ENCODE measurements around the gene FRMD4A.
"Not testable (repeated sequence)": the region's sequence is repeated elsewhere in the genome, so short reads cannot be mapped to it uniquely, and the experiment has no call there.

The FRMD4A gene

DNA sequence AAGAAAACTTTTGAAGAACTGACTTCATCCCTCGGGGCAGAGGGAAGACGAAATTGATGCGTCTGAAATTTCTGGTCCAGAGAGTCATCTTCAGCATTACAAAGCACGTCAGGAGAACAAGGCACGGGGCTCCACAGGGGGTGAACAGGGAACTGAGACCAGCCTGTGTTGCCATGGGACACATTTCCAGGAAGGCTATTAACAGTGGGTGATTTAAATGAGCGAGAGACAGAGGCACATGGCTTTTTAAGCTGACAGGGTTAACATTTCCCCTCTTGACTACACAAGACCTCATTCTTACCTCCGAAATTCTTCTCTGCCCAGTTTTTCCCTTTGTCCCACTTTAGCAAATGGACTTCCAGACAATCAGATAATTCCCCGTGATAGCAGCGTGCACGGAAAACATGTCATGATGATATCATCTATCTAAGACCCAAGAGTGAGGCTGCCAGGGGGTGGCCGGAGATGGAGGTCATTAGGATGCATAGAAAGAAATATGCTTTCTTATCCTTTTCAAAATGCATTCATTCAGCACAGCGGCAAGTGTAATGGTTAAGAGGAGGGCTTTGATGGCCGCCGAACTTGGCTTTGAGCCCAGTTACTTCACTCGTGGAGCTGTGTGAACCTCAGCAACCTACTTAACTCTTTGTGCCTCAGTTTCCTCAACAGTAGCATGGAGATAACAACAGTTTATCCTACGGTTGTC is 496.0 kb downstream of the FRMD4A start:
- DNase-seq, result no peak

DNA sequence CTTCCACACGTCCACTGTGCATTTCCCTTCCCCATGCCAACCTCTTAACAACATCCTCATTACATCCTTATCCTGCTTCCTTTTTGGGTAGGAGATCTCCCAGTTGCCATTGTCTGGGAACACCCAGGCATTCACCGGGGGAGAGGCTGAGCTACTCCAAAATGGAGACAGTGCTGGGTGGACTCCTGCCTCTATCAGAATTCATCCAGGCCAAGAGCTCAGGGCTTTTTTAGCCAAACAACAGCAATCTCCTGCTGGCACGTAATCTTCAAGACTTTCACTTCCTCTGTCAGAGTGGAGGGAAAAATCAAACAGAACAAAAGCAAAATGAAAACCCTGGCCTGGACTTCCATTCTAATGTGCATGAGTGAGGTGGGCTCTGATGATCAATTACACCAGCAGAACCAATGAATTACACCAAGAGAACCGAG is 499.0 kb downstream of the FRMD4A start:
- DNase-seq, result no peak

DNA sequence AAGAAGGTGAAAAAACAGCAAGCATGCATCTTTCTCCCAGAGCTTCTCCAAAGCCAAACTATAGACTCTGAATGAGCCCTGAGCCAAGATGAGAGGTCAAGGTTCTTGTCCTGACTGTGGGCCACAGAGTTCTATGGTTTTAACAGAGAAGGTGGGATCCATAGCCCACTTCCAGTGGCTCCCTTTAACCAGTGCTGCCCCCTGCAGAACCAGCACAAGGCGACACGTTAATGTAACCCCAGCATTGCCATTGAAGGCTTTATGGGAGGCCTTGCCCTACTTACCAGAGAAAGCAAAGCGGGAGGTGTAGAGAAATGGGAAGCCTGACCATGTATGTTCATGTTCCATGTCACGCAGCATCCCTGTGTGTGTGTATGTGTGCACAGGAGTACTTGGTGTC is 500.3 kb downstream of the FRMD4A start:
- no peak for DNase-seq

DNA sequence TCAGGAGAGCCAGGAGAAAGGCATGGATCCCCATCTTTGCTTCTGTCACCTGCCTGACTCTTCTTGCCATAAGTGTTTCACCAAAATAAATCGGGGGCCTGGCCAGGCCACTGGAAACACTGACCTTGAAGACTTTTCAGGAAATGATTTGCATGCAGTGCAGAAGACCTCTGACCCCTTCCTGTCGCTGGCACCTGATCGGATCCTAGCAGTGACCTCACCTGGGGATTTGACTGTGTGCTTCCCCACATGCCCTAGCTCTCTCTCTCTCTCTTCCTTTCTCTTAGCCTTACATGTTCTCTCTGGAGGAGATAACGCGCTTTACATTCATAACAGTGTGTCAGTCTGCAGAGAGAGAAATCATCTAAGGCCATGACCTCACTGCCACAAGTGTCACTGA is 500.9 kb downstream of the FRMD4A start:
- DNase-seq, result no peak

DNA sequence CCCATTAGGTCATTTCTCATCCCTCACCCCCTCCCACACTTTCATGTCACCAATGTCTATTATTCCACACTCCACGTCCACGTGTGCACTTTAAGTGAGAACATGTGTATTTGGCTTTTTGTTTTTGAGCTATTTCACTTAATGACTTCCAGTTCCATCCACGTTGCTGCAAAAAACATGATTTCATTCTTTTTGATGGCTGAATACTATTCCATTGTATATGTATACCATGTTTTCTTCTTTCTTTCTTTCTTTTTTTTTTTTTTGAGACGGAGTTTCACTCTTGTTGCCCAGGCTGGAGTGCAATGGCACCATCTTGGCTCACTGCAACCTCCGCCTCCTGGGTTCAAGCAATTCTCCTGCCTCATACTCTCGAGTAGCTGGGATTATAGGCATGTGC is 502.4 kb downstream of the FRMD4A start:
- DNase-seq, result not testable (repeated sequence)

DNA sequence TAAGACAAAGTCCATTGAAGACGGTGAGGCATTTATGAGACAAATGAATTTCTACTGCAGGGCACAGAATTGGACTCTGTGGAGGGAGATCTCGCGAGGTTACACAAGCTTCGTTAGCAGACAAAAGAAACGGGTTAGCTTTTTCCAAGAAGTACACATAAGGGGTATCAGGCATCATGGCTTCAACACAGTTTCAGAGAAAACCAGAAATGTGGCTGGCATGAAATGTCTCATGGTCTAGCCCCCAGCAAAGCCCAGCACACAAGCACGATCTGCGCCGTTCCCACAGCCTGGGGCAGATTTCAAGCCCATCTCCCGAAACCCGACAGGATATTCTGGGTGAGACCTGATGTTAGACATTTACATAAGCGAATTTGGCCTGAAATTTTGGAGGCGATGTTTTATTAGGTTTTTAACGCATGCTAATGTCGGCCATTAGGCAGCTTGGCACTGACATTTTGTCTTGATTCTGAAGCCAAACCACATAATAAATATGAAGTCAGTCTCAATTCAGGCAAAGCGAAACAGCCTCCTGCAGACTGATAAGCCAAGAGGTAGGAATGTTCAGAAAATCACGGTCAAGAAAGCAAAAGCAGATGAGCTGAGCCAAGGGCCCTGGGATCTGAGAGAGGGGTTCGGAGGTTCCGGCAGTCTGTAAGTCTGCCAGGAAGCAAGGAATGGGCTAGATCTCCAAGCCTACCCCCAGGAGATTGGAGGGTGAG is 503.5 kb downstream of the FRMD4A start:
- DNase-seq, result no peak

DNA sequence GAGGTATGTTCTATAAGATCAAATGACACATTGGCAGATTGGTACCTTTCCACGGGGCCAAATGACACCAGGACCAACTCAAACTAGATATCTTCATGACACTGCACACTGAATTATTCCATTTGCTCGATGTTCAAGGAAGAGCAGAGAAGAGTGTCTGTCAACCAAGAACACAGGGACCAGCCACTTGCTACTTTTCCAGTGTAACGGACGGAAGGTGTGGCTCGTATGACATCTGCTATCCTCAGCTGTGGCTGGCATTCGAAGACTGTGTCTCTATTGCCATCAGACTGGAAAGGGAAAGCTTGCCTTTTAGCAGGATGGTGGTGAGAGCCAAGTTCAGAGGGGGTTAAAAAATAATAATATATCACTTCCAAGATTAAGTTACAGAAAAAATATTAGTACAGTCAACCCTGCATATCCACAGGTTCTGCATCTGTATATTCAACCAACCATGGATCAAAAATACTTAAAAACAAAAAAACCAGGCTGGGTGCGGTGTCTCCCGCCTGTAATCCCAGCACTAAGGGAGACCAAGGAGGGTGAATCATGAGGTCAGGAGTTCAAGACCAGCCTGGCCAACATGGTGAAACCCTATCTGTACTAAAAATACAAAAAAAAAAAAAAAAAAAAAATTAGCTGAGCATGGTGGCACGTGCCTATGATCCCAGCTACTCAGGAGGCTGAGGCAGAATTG is 506.9 kb downstream of the FRMD4A start:
- no peak for DNase-seq

DNA sequence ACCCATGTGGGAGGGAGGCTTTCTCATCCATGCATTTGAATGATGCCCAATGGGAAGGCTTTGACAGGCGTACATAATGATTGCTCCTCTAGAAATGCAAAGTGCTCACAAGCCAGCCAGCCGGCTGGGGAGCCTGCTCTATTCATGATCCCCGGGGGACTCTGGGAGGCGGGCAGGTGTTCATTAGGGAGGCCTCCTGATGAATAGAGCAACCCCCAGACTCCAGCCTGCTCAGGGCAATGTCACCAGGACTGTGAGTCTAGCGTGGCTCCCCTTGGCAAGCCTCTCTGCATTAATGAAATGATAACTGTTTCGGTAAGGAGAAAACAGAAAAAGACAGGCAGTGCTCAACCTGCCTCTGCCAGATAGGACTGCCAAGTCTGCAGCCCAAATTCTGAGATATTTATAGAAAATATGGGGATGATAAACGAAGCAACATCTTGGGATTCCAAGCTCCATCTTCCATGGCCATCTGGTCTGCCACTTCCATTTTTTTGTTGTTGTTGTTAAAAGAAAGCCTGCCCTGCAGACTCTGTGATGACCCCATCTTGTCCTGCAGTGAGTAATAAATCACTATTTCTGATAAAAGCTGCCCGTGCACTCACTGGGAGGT is 507.5 kb downstream of the FRMD4A start:
- DNase-seq, result no peak

DNA sequence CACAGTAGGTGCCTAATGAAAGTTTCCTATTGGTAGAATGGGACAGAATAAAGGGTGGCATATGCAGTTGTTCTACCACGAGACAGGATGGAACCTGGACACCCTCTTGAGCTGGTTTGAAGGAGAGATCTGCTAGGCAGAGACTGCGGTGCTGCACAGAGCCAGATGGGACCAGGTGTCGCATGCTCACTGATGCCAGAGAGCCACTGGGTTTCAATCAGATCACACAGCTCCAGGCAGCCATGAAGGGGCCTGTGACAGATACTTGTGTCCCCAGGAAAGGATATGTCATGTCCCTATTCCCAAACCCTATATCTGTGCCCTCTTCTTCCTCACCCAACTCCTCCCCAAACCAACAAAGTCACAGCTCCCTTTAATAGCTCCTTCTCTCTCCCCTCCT is 508.2 kb downstream of the FRMD4A start:
- DNase-seq, result no peak

DNA sequence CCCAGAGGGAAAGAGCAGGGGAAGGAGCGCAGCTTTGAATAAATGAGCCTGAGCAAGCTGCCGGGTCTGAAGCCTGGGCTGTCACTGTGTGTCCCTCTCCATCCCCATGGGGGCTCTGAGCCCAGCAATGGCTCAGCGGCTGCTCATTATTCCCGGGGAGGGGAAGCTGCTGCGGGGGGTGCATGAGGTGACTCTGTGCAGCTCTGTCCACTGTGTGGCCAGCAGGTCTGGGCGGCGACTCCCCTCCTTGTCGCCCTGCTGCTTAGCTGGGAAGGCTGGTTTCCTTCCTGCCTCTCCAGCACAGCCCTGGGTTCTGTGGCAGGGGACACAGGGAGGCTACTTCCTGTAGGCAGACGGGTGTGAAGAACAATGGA is 509.8 kb downstream of the FRMD4A start:
- no peak for DNase-seq

DNA sequence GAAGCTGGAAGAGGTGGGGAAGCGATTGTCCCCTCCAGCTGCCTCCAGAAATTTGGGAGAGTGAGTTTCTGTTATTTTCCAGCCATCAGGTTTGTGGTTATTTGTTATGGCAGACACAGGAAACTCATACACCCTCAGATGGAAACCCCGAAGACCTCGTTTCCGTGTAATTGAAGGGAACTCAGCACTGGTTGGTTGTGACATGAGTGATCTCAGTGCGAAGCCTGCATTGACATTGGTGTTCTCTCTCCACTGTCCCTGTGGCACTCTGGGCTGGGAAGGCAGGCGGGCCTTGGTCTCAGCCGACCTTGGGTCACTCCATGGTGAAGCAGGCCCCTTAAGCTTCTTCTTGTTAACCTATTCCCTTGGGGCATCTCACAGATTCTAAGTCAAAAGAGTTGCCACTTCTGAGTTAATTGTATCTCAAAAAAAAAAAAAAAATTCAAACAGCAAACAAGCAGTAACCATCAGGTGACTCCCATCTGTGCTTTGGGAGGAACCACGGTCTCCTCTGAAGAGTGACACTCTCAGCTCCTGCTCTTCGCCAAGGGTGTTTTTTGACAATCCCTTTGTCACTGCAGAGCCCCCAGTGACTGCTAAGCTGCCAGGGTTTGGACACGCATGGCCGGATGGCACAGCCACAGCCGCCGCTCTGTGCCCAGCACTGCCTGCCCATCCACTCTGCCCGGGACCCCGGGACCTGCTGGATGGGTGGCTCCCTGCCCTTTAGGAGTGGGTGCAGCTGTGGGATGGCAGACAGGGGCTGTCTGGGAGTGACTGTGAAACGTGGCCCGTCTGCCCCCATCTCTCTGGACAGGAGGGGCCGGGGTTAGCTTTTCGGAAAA is 510.4 kb downstream of the FRMD4A start:
- no peak for DNase-seq

DNA sequence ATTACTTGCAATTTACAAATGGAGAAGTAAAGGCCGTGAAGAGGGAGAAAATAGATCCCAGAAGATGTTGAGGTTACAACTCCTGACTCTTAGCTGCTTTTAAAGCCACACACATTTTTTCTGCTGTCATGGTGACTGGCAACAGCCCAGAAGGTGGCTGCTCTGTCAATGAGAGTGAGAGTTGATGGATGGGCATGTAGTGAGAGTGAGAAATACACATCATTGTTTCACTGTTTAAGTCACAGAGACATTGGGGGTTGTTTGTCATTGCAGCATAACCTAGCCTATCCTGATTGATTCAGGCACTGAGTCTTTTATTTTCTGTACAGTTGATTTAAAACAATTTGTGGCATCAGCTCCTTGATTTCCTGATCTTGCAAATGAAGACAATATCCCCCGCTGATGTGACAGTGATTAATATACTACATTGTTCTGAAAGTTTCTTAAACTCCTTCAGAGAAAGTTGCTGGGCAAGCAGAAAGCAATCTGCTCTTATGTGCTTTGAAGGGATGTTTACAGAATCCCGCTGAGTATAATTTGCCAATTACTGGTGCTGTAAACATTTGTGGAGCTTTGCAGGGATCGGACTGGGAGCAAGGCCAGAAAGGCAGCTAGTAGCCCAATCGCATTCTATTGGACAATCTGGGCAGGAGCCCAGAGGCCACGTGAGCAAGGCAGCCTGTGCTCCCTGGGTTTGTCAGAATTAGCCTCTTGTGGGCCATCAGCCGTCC is 514.4 kb downstream of the FRMD4A start:
- peak; percentile 88 for DNase-seq

DNA sequence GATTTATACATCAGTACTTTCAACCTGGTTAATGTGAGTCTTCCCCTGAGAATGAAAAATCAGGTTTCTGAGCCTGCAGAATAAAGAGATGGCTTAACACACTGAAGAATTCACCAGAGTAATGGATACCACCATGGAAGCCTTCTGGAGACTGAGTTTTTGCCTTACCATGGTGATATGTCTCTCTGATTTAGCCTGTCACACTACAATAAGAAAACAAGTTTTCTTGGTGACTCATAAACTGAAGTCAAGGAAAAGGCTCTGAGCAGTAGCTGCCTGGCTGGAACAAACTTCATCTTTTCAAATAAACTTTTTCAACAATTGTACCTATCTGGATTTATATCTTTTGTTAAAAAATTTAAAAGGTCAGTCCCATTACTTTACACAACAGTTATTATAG is 515.0 kb downstream of the FRMD4A start:
- DNase-seq, result no peak

DNA sequence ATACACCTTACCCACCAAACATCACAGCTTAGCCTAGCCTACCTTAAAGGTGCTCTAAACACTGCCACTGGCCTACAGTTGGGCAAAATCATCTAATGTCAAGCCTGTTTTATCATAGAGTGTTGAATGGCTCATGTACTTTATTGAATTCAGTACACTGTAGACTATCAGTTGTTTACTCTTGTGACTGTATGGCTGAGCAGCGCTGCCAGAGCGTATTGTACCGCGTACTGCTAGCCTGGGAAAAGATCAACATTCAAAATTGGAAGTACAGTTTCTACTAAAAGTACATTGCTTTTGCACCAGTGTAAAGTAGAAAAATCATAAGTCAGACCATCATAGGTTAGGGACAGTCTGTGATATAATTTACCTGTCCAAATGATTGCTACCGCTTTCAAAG is 517.2 kb downstream of the FRMD4A start:
- DNase-seq, result no peak

DNA sequence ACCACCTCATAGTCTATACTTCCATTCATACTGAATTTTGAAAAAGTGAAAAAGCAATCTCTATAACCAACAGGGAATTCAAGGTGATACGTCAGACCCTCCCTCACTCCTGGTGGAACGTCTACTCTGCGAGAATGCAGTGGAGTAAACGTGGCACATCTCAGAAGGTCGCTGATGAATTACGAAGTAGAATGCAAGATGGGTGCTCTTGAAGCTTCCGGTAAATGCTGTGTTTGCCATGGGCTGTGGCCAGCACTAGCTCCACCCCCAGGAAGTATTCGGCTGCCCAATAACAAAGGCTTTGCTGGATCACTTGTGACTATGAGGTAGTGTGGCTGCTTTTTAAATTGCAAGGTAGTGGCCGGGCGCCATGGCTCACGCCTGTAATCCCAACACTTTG is 517.9 kb downstream of the FRMD4A start:
- DNase-seq, result no peak

DNA sequence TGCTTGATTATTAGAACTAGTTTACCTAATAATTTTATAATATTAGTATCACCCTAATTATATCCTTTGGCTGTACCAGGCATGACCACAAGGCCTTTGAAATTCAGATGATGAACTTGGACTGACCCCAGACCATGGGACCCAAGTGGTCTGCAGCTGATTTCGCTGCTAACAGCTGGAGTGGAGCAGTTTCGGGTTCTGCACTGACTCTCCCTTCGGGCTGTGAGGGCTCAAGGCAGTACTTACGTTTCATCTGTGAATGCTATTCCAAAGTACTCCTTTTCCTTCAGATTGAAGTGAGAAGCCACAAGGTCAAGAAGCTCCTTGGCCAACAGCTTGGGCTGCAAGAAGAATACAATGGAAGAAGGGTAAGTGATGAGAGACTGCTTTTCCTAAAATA is 520.2 kb downstream of the FRMD4A start:
- DNase-seq, result no peak

DNA sequence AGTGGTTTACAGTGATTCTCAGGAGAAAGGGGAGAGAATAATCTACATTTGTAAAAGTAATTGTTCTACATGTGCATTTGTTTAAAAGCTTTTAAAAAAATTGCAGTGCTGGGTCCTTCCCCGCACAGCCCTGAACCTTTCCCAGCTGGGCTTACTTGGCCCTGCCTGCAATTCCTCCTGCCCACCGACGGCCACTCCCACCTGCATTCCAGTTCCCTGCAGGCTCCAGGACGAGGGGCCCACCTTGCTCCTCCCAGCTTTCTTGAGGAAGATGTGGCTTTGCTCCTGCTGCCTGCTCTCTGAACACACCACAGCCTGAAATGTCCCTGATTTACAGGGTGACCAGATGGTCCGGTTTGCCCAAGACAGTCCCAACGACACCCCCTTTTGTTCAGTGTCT is 521.3 kb downstream of the FRMD4A start:
- no peak for DNase-seq

DNA sequence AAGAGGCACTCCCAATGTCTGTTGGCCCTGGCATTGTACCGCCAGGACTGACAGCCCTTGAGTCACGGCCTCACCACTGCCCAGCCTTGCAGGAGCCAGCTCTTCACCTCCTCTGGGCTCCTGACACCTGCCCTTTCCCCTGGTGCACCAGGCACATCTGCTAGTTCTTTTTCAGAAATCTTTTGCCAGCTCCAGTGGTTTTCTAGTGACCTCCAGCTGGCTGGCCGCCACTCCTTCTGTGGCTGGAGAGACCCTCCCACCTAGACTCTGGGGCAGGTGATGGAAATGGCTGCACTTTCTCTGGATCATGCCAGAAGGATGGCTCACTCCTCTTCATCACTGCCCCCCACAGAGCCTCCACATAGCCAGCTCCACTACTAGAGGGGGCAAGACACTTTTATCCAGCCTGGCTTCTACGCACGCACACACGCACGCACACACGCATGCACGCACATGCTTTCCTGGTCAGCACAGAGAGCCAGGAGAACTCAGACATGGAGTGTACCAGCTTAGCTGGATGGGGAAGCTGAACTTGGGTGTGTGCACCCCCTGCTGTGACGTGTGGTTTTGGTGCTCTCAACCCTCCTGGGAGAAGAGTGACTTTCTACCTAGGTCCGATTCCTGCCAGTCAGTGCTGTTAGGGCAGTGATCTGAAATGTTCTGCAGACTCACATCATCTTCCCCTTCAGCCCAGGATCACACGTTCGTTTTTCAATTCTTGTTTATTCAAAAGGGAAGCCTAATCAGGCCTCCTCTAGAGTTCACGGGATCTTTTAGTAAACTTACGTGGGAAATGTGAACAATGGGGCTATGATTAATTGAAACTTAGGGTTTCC is 522.0 kb downstream of the FRMD4A start:
- DNase-seq, result no peak

DNA sequence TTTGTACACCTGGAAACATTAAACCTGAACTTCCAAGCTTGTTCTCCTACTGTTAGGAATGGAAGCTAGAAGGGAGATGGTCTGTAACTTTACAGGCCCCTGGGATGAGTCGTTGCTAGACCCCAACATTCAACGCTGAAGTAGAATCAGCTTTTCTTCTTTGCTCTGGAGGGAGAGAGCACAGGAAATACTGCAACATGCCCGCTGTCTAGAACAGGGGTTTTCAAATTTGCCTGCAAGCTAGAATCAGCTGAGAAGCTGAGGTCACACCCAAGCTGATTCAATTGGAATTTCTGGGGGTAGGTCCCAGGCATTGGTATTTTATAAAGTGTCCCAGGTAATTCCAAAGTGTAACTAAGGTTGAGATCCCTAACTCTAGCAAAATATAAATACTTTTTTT is 524.3 kb downstream of the FRMD4A start:
- no peak for DNase-seq

DNA sequence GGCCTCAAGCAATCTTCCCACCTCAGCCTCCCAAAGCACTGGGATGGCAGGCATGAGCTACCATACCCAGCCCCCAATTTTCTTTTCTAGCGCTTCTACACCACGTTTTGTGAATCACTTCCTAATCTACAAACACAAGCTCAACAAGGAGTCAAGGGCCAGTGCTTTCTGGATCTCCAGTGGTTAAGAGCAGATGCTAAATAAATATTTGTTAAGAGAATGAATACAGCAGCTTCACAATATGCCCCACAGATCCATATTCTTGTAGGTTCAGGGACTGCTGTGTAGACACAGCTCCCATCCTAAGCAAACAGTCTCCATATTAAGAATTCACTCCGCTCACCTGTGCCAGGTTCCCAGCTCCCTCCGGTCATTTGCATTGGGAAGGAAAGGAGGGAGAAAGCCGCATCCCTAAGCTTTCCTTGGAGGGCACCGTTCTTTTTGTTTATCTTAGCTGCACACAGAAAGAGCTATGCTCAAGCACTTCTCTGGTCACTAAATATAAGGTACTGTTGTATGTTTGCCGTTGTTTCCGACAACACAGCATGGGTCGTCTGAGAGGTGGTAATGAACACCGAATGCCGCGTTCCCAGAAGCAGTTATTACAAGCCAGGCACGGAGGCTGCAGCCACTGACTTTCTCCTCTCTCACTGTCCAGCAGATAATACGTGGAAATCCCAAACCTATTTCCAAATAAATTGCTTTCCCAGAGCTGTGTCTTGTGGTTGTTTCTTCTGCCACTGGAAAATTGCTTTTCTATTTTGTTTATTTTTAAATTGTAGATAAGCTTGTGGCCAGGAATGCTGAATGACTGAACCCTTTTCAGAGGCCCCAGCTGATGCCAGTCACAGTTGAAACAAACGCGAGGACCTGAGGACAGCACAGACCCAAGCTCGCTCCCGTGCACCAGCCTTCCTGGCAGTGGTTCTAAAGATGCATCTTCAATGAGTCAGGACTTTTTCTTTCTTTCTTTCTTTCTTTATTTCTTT is 526.9 kb downstream of the FRMD4A start:
- DNase-seq, result peak; percentile 45

All from COR-L47 (cell line).